HG03565 (cell line): ENCODE data around the gene WDR1.

ENCODE experiments used
- ATAC-seq: cut with Tn5 transposase; IDR thresholded peaks from one replicate; pipeline ENCODE4 v1.9.1; 2021; ENCODE audit warnings: mild to moderate bottlenecking, moderate library complexity; ENCODE audit not compliant: unreplicated experiment

WDR1 gene

GRCh38 chr4:10086506-10087120, 30.0 kb downstream of the WDR1 start:
- no peak for ATAC-seq

DNA sequence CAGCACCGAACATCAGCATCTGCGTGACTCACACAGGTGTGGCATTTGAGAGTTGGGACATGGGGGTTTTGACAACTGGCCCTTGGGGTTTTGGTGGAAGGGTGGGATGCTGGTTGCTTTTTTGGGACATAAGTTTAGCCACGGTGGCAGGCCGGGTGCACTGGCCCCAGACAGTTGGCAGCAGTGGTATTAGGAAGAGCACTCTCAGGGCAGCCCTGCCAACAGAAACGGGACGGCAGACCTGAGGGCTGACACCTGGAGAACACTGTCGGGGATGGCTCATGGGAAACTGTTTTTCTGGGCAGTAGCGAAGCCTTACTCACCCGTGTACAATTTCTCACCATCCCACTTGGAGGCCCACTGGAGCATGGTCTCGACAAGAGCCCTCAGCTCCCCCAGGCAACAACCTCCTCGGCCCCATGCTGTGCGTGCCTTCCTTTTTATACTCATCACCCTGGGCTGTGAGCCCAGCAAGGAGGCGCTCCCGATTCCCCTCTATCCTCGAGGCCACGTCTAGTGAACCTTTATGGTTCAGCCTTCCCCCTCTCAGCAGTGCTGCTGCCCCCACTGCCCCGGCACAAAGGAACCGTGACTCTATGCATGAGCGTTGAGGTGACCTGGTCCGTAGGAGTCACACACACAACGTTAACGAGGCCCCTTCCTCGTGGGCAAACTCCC, 30.6 kb downstream of the WDR1 start:
- ATAC-seq, result no peak

DNA sequence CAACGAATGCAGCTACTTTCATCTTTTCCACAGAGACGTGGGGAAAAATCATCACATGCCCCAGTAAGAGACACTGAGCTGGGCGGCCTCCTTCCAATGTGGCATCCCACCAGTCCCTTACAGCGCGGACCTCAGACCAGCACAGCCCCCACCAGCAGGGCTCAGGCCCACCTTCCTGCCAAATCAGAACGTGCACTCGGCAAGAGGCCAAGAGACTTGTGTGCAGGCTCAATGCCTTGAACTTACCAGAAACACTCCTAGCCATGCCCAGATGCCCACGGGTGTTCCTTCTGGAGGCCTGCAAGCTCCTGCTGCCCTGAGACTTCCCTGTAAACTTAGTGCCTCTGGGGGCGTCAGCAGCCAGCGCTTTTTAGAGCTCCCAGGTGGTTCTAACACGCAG, 31.2 kb downstream of the WDR1 start:
- ATAC-seq, result no peak

GRCh38 chr4:10084651-10085358, 31.8 kb downstream of the WDR1 start:
- no peak for ATAC-seq

- no peak for ATAC-seq
Measured at GRCh38 chr4:10083861-10084641, 32.5 kb downstream of the WDR1 start.

GRCh38 chr4:10083331-10083771, 33.2 kb downstream of the WDR1 start:
- no peak for ATAC-seq

DNA sequence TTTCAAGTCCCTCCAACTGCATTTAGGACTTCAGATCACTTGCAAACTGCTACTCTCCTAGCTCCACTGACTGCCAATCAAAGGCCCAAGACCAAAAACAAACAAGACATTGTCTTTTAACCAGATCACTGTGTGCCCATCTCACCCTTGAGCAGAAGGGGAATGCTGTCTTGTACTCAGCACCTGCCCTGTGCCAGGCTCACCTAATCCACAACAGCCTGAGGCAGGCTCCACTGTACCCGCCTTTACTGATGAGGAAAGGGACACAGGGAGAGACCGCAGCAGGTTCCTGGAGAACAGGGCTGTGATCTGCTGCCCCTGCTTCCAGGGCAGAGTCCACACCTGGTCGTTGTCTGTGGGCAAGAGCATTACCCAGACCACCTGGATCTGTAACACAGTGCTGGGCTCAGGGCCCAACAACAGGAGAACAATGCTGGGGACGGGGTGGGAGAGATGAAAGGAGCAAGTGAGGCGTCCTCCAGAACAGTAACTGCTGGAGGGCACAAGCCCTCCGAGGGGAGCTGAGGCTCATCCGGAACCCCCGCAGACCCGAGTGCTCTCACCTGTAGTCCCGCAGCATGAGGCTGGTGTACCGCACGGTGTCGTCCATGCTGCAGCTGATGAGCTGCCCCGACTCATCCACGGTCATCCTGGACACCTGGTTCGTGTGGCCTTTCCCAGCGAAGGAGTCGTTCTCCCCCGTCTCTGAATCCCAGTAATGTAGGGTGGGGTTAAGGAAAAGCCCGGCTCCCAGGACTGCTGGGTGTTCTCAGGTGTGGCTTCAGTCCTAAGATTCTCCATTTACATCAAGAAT, 33.9 kb downstream of the WDR1 start:
- no peak for ATAC-seq

GRCh38 chr4:10082047-10082446, 34.6 kb downstream of the WDR1 start:
- ATAC-seq, result no peak

DNA sequence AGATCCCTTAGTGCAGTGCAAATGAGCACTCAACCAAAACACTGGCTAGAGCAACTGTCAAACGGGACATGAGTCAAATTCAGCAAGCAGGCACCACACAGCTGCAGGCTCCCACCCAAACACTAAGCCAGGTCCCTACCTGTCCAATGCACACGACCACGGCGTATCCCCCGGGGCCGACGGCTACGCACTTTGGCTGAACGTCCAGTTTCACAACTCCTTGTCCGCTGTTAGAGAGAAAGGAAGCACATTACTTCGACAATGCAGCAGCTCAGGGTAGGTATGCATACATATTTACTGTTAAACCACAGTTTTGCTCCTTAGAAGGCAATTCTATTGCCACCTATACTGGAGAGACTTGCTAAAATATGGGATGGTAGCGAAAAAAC, 35.4 kb downstream of the WDR1 start:
- ATAC-seq, result no peak

DNA sequence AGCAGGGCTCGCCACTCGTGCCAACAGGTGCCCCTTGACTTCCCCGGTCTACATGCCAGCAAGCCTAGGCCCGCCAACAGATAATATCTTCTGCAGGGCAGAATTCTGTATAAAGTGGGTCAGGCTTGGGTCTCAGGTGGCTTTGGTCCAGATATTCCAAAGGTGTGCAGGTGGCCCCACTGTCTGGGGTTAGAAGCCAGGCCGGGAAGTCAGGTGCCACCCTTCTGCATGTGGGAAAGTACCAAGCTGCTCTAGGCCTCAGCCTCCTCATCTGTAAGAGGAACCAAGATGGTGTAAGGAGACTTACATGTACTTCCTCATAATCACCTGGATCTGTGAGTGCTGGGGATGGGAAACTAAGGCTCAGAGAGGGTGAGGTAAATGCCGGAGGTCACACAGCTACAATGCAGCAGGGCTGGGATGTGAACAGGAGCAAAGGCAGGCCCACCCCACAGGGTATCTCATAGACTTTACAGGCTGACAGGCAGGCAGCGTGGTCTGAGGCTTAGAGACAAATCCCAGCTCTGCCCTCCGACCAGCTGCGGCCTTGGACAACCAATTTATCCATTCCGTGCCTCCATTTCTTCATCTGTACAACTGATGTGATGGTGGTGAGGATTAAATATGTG, 35.9 kb downstream of the WDR1 start:
- no peak for ATAC-seq

DNA sequence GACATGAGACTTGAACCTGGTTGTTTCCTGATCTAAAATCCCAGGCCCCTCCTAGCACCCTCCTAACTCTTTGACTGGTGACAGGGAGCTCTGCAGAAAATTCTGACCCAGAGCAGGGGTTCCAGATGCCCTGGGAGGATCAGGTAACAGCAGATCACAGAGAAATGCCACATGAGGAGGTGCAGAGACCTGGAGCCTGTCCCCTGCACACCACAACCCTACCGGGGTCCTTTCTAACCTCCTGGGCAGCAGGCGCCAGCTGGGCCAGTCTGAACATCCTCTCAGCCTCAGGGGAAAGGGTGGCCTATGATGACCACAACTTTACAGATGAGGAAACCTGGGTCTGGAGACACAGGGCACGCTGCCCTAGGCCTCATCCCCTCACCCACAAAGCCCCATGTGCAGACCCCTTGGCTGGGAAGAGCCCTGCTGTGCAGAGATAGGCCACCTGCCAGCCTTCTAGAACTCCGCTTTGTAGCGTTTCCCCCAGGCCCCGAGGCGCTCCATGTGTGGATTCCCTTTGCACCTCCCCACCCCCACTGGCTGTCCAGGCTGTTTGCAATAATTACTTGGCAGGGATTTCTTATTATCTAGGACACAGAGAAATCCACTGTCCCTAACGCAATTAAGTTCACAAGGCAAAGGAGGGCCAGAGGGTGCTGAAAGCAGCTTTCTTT, 36.5 kb downstream of the WDR1 start:
- ATAC-seq, result no peak

GRCh38 chr4:10079256-10079655, 37.3 kb downstream of the WDR1 start:
- ATAC-seq, result no peak

- no peak for ATAC-seq
Measured at GRCh38 chr4:10078481-10079233, 37.9 kb downstream of the WDR1 start.

GRCh38 chr4:10077483-10078335, 38.9 kb downstream of the WDR1 start:
- ATAC-seq, result no peak

DNA sequence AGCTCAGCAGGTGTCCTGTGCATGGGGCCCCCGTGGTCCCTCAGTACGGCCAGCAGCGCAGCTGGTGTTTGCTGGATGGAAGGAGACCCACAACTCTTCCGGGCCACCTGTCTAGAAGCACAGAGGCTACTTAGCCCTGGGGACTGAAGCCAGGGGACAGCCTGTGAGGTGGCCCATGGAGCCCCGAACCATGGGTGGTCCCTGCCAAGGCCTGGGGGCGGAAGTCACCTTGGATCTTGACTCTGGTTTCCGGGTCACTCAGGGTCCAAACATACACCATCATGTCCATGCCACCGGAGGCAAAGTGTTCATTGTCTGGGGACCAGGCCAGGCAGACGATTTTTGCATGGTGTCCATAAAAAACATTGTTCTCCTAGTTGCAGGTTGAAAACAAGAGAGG, 39.5 kb downstream of the WDR1 start:
- ATAC-seq, result no peak

DNA sequence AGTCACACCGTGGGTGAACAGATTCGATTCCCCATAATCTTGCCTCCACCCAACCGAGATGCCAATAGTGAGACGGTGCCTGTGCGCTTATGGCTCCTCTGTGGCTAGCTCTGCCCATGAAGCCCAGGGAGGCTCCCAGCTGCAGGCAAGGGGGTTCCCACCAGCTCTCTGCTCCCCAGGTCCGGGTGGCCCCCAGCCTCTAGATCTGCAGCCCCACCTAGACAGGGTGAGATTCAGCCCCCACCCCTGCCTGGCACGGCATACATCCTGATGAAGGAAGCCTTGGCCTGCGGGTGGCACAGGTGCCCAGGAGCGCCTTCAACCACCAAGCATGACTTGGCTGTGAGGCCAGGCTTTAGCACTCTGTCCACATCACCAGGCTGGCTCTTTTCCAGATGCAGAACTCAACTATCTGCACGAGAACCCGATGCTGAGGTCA, 40.6 kb downstream of the WDR1 start:
- no peak for ATAC-seq

DNA sequence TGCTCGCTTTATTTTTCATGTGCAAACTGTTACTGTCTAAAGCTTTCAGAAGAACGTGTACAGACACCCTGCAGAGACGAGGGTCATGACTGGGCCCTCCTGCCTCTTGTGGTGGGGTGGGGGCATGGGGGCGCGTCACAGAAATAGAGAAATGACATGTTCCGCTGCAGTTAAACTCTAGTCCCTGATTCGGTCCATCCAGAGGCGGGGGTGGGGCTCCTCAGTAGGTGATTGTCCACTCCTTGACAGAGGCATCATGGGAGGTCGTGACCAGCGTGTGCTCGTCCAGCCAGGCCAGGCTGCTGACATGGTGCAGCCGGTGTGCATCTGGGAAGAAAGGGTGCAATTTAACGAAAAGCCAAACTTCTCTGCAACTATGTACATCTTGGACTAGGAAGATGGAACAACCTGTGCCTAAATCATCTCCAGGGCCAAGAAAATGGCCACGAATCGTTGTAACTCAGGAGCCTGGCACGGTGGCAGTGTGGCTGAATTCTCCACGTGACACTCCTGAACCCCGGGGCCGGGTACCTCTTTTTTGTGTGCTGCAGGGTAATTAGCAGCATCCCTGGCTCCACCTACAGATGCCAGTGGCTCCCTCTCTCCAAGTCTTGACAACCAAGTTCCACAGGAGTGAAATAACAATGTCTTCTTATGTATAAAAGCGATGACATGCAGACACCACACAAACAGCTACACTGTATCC, 41.3 kb downstream of the WDR1 start:
- no peak for ATAC-seq
